NCI-H128 (cell line): ENCODE results near the gene VPS11.
A peak's percentile ranks its signal among the peaks of the same experiment; 100 is the strongest.
"Not testable (repeated sequence)": the region's sequence is repeated elsewhere in the genome, so short reads cannot be mapped to it uniquely, and the experiment has no call there.

Experiments used
- DNase-seq: peaks from one replicate; lab custom pipeline; 2025; ENCODE audit not compliant: unreplicated experiment; lab: John Stamatoyannopoulos, UW

Gene VPS11

GRCh38 chr11:119101759-119102423 lies 34.3 kb downstream of the VPS11 start, which contains the start of gene DPAGT1:
Gene DPAGT1 (minus strand): TSS chr11:119101853. CDS start chr11:119101655, 198 bp downstream.
- DNase-seq = peak; percentile 52

GRCh38 chr11:119103161-119103664 lies 35.6 kb downstream of the VPS11 start:
- DNase-seq = not testable (repeated sequence)

- DNase-seq = no peak
Observed at GRCh38 chr11:119103793-119104192, 36.2 kb downstream of the VPS11 start.

- DNase-seq = peak; percentile 36
Observed at GRCh38 chr11:119106564-119107537, 39.2 kb downstream of the VPS11 start, which contains the start of gene C2CD2L. Gene C2CD2L (plus strand): TSS chr11:119107344. CDS start chr11:119107742, 398 bp downstream.

GRCh38 chr11:119107538-119108145 lies 40.0 kb downstream of the VPS11 start:
- DNase-seq = no peak

GRCh38 chr11:119108146-119108856 lies 40.7 kb downstream of the VPS11 start:
- no peak for DNase-seq

GRCh38 chr11:119108857-119109221 lies 41.2 kb downstream of the VPS11 start:
- DNase-seq = no peak

GRCh38 chr11:119109843-119110242 lies 42.2 kb downstream of the VPS11 start:
- DNase-seq = no peak

GRCh38 chr11:119110439-119110838 lies 42.8 kb downstream of the VPS11 start:
- no peak for DNase-seq

- DNase-seq = no peak
Observed at GRCh38 chr11:119111361-119111925, 43.8 kb downstream of the VPS11 start.

GRCh38 chr11:119112314-119113020 lies 44.8 kb downstream of the VPS11 start:
- no peak for DNase-seq

GRCh38 chr11:119113716-119114115 lies 46.1 kb downstream of the VPS11 start:
- no peak for DNase-seq

GRCh38 chr11:119114351-119114750 lies 46.7 kb downstream of the VPS11 start:
- no peak for DNase-seq

GRCh38 chr11:119115484-119116234 lies 48.0 kb downstream of the VPS11 start:
- DNase-seq = no peak

- no peak for DNase-seq
Observed at GRCh38 chr11:119116235-119116594, 48.6 kb downstream of the VPS11 start.

GRCh38 chr11:119116601-119117000 lies 49.0 kb downstream of the VPS11 start:
- DNase-seq = no peak

GRCh38 chr11:119117004-119117706 lies 49.5 kb downstream of the VPS11 start:
- DNase-seq = no peak

GRCh38 chr11:119118227-119118626 lies 50.6 kb downstream of the VPS11 start:
- no peak for DNase-seq
